Measurements from ENCODE around the gene EYS.
"Not testable (repeated sequence)": the region's sequence is repeated elsewhere in the genome, so short reads cannot be mapped to it uniquely, and the experiment has no call there.

The EYS gene

GRCh38 chr6:65088575-65088974 is 618.5 kb downstream of the EYS start:
- DNase-seq (ENCODE audit: low spot score), result no peak

- no peak for DNase-seq (ENCODE audit: low spot score)
Observed at GRCh38 chr6:65081756-65082155, 625.3 kb downstream of the EYS start.

GRCh38 chr6:65075705-65076230 is 631.3 kb downstream of the EYS start:
- DNase-seq (ENCODE audit: low spot score), result no peak

GRCh38 chr6:65072500-65072899 is 634.5 kb downstream of the EYS start:
- DNase-seq (ENCODE audit: low spot score), result no peak

GRCh38 chr6:65071480-65071879 is 635.5 kb downstream of the EYS start:
- no peak for DNase-seq (ENCODE audit: low spot score)

DNA sequence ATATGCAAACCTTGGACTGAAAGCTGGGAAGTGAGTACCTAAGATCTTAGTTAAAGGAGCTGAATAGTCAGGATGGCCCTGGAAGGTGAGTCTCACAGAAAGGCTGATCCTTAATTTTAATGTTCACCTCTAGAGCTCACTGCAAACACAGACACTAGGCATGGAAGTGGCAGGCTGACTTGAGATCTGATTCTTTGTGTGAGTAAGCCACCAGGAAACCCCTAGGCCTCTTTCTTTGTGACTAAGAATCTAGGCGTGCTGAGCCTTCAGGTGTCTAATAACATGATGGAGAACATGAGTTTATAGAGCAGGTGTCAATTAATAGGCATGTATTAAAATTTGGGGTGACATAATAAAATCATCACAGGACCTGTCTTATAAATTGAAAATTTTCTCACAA is 642.2 kb downstream of the EYS start:
- DNase-seq (ENCODE audit: low spot score), result peak; percentile 5

DNA sequence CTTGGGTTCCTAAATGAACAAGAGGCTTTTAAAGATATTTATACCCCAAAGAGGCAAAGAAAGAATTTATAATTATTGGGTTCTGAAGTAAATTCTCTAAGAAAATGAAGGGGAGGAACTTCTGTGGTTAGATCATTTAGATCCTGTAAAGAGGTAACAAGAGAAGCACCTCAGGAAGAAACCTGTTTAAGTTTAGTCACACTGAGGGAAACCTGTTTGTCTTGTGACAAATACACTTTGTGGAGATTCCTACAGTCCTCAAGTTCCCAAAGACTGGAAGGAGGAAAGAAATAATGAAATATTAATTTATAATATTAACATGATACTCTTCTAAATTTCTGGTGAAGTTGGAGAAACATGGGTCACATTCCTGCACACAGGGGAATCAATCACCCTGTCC is 647.5 kb downstream of the EYS start:
- DNase-seq (ENCODE audit: low spot score), result no peak

- no peak for DNase-seq (ENCODE audit: low spot score)
Observed at GRCh38 chr6:65055545-65055944, 651.5 kb downstream of the EYS start.

DNA sequence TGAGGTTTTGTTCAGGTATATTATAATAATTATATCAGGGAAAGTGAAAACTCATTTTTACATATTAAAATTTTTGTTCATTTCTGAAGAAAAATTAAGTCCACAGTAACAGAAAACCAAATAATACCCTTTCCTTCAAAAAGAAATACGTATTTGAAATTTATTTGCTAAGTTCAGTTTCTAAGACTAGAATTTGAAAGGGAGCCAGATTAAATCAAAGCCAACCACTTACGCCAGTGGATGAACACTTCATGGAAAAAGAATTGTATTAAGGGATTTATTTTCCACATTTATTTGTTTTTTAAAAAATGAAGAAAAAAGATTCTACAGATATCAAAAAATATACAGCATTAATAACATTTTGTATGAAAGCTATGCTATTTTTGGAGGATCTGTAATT is 654.4 kb downstream of the EYS start:
- no peak for DNase-seq (ENCODE audit: low spot score)

DNA sequence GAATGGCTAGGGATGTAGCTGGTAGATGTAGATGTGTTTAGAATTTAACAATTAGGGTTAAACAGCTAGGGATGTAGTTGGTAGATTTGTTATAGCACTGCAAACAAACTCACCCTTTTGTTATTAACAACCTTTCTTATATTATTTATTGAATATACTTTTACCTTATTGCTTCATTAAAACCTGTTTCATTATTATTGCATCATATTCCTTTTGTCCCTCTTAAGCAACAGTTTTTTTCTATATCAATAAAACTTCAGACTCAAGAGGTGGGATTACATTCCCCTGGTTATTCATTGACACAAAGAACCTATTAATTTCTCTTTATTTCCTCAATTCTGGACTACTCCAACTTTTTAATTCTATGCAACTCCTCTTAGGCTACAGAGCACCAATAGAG is 661.2 kb downstream of the EYS start:
- no peak for DNase-seq (ENCODE audit: low spot score)

- no peak for DNase-seq (ENCODE audit: low spot score)
Observed at GRCh38 chr6:65014006-65014405, 693.0 kb downstream of the EYS start.

- no peak for DNase-seq (ENCODE audit: low spot score)
Observed at GRCh38 chr6:65006788-65007187, 700.2 kb downstream of the EYS start.

- DNase-seq (ENCODE audit: low spot score), result no peak
Observed at GRCh38 chr6:65004283-65004682, 702.7 kb downstream of the EYS start.

GRCh38 chr6:65002882-65003281 is 704.1 kb downstream of the EYS start:
- DNase-seq (ENCODE audit: low spot score), result not testable (repeated sequence)

GRCh38 chr6:65000815-65001214 is 706.2 kb downstream of the EYS start:
- no peak for DNase-seq (ENCODE audit: low spot score)

GRCh38 chr6:64998204-64998603 is 708.8 kb downstream of the EYS start:
- DNase-seq (ENCODE audit: low spot score), result no peak

DNA sequence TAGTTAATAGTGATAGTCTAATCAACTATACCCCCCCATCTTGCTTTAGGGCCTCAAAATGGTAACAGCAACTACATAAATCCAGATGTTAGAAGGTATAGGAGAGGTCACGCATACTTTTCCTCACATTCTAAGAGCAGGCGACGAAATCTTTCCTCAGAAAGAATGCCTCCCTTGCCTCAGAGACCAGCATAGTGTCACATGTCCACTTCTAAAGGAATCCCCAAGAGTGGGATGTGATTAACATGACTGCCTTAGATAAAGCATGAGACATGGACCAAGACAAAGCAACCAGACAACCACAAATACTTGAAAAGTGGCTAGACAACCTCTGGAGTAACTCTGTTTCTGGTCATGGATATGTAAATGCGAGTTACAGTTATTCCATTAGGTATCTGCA is 710.7 kb downstream of the EYS start:
- DNase-seq (ENCODE audit: low spot score), result no peak

DNA sequence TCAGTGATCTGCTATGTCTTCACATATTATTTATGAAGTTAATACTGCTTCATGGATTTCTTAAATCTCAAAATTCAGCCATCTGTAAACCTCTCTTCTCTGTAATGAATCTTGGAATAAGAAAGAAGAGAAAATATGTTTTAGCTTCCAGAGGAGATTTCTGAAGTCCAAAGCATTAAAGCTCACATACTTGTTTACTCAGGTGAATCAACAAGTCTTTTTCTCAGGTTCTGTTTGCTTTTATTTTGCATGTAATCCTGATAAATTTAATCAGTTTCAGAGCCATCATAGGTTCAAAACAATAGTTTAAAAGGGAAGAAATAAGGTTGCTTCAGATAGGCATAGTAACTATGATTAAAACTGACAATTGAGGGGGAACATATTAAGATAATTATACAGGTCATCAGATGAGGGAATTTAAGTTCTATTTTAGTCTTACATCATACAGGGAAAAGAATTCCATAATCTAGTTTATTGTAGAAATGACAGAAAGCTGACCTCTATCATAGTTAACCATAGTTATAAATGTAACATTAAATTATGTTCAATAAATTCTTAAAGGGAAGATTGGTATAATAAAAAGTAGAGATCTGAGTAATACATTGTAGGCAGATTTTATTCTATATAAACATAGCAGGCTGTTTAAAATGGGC is 716.2 kb downstream of the EYS start:
- no peak for DNase-seq (ENCODE audit: low spot score)

DNA sequence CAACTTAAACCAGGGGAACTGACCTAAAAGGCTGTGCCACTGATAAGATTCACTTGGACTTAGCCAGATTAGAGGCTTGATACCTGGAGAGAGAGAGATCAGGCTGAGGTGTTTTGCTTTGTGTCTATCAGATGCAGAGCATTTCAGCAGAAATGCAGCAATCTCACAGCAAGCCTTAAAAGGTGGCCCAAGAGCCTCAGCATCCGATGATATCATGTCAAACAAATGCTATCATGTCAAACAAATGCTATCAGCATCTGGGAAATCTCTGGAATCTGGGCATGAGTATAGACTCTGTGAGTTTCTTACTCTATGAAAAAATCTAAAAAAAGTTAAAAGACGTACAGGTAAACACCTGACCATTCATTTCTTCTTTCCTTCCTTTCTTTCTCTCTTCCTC is 718.9 kb downstream of the EYS start:
- no peak for DNase-seq (ENCODE audit: low spot score)

- DNase-seq (ENCODE audit: low spot score), result no peak
Observed at GRCh38 chr6:64987066-64987465, 720.0 kb downstream of the EYS start.

DNA sequence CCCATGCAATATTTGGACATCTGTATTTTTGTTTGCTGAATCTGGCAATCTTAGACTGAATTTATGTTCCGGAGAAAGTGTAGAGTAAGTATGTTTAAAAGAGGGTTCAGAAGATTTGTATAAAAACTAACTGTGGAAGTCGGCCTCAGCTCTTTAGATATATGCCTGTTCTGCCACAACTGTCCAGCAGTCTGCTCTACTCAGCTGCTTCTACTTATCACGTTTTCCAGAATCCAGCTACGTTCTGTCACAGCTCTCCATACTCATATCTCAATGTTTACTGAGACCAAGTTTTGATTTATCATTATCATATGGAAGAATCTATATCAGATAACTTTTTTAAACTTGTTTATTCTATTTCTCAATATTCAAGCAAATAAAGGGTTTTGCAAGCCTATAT is 721.3 kb downstream of the EYS start:
- DNase-seq (ENCODE audit: low spot score), result peak; percentile 19

- DNase-seq (ENCODE audit: low spot score), result no peak
Observed at GRCh38 chr6:64984948-64985347, 722.1 kb downstream of the EYS start.

DNA sequence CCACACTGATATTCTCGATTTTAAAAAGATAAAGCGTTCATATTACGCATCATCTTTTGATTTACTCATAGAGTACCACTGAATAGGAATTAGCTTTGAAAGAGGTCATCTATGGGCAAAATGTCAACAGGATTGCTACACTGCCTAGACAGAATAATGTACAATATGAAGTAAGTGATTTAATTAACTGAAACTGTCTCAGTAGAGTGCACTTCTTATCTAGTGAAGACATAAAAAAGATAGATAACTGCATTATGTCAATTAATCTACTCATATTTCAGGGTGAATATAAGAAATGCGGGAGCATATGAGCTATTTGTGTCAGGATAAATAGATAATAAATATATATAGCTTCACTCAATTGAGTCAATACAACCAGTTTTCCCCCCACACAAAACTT is 723.9 kb downstream of the EYS start:
- DNase-seq (ENCODE audit: low spot score), result no peak

DNA sequence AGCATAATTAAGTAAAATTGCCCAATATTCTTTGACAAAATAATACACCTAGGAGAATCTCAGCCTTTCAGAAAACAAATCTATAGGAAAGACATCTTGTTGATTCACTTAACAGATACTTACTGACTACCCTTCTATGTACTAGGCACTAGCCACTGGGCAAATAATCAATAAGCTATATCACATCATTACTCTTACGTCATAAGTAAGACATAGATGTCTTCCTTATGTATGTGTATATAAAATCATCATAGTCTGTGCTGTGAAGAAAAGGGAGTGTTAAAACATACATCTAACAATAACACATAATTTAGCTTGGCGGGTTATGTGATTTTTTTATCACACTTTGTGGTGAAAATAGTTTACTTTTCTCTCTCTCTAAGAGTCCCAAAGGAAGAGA is 733.9 kb downstream of the EYS start:
- no peak for DNase-seq (ENCODE audit: low spot score)
